GM23338 (cell line): ENCODE data around the gene THSD7A.

Source experiments
- CREB1 ChIP-seq: fragments of 250-450 bp; sonication (Bioruptor Pico); IDR thresholded peaks from 2 replicates; pipeline ENCODE4 v1.5.0; 2020; ENCODE audit warnings: low read depth, mild to moderate bottlenecking, moderate library complexity
- CTCF ChIP-seq, 2 experiments: fragments of 200-600 bp in 1 of 2; sonication (generic) in 1 of 2; conservative IDR thresholded peaks; 2 replicates each; pipeline versions ENCODE4 v1.5.1 to v1.6.1; 2016 to 2017; ENCODE audit warnings: antibody characterized with exemption in 2 of 2, low read depth in 2 of 2, mild to moderate bottlenecking in 2 of 2, moderate library complexity in 1 of 2
- ETS1 ChIP-seq: IDR thresholded peaks from 2 replicates; pipeline ENCODE4 v1.6.1; 2016; ENCODE audit warnings: antibody characterized with exemption
- EZH2 ChIP-seq: fragments of 200-600 bp; sonication (generic); IDR thresholded peaks from one replicate; pipeline ENCODE4 v1.8.0; 2017; ENCODE audit warnings: antibody characterized with exemption, mild to moderate bottlenecking, low read depth; ENCODE audit not compliant: unreplicated experiment
- EZH2phosphoT487 ChIP-seq: fragments of 200-600 bp; sonication (generic); IDR thresholded peaks from one replicate; pipeline ENCODE4 v1.8.1; 2018; ENCODE audit warnings: antibody characterized with exemption; ENCODE audit not compliant: unreplicated experiment
- JUNB ChIP-seq: IDR thresholded peaks from one replicate; pipeline ENCODE4 v1.6.1; 2016; ENCODE audit warnings: antibody characterized with exemption; ENCODE audit not compliant: unreplicated experiment
- NANOG ChIP-seq: IDR thresholded peaks from 2 replicates; pipeline ENCODE4 v1.6.1; 2016; ENCODE audit warnings: antibody characterized with exemption, borderline replicate concordance
- POLR2AphosphoS5 ChIP-seq: IDR thresholded peaks from 2 replicates; pipeline ENCODE4 v1.6.1; 2016; ENCODE audit warnings: antibody characterized with exemption, low read depth
- REST ChIP-seq: IDR thresholded peaks from one replicate; pipeline ENCODE4 v1.6.1; 2018; ENCODE audit warnings: antibody characterized with exemption; ENCODE audit not compliant: unreplicated experiment
- ZNF114 ChIP-seq: fragments of 250-450 bp; sonication (Bioruptor Pico); IDR thresholded peaks from 2 replicates; pipeline ENCODE4 v1.5.0; 2020; ENCODE audit warnings: mild to moderate bottlenecking, moderate library complexity
- ZNF331 ChIP-seq: fragments of 250-450 bp; sonication (Bioruptor Pico); IDR thresholded peaks from 2 replicates; pipeline ENCODE4 v1.5.0; 2020; ENCODE audit warnings: low read depth, mild to moderate bottlenecking, moderate library complexity
- ZNF462 ChIP-seq: fragments of 250-450 bp; sonication (Bioruptor Pico); IDR thresholded peaks from 2 replicates; pipeline ENCODE4 v1.5.0; 2020; ENCODE audit warnings: mild to moderate bottlenecking, moderate library complexity

GRCh38 chr7:11779864-11780674 is 51.9 kb downstream of the THSD7A start:
- no peak for TF ChIP-seq CTCF (conservative IDR thresholded peaks at IDR 0.05; ENCODE audit: low read depth in 2 of 2)
- no peak for TF ChIP-seq EZH2
- TF ChIP-seq POLR2AphosphoS5: no peak
- TF ChIP-seq REST: no peak
- TF ChIP-seq EZH2phosphoT487: no peak
- TF ChIP-seq CREB1 (CRISPR knock-in tag): no peak
- TF ChIP-seq JUNB: no peak
- TF ChIP-seq ZNF331 (CRISPR knock-in tag): no peak
- TF ChIP-seq NANOG: no peak
- TF ChIP-seq ETS1: no peak
- TF ChIP-seq ZNF114: no peak
- TF ChIP-seq ZNF462 (CRISPR knock-in tag): no peak
